ENCODE data around the gene ALDH1A1.

GRCh38 chr9:72942451-72942850, 10.4 kb downstream of the ALDH1A1 start:
- TF ChIP-seq CTCF (conservative IDR thresholded peaks at IDR 0.05 in 1 of 2, IDR thresholded peaks at IDR 0.05 in 1 of 2; ENCODE audit: extremely low read depth in 1 of 2, insufficient read depth in 1 of 2, low read depth in 1 of 2, low read length in 2 of 2) (no peak), EZH2 (IDR thresholded peaks at IDR 0.05; ENCODE audit: borderline replicate concordance, low read length) (no peak)
